IMR-90 (cell line): ENCODE data around the gene KRT73. TPM values are rescaled to one million over a fixed set of nuclear protein-coding genes. Genes with fewer than 3 reads are reported as not detected.

Experiments
- ATAC-seq: fragments of 200-7000 bp; cut with Tn5 transposase; 2 replicates; pipeline ENCODE4 v1.9.1; 2020; ENCODE audit warnings: low read depth, mild to moderate bottlenecking, moderate library complexity
- BruUV-seq: library from RNA; stranded (reverse); fragments of 400-500 nt; replicated peaks from 2 replicates; lab custom pipeline; 2021; lab: Mats Ljungman, UMichigan
- CTCF ChIA-PET: fragments of 300-600 bp; formaldehyde crosslinking; extraction: SDS; loops from one replicate; lab custom pipeline; 2021; ENCODE audit warnings: antibody characterized with exemption; lab: Yijun Ruan, JAX
- POLR2A ChIA-PET: fragments of 300-600 bp; sonication (Branson Sonifier 250); formaldehyde crosslinking; loops from one replicate; lab custom pipeline; 2022; ENCODE audit warnings: antibody characterized with exemption; ENCODE audit not compliant: unreplicated experiment; lab: Charles Lee
- DNase-seq: peaks from one replicate; pipeline ENCODE4 v3.0.0; 2013
- H2AFZ ChIP-seq: replicated peaks from 2 replicates; pipeline ENCODE3; 2013; ENCODE audit warnings: low read length, mild to moderate bottlenecking; ENCODE audit not compliant: poor library complexity
- H2AK5ac ChIP-seq: 2 replicates; pipeline ENCODE4 v1.6.1; 2013; ENCODE audit warnings: low read depth, low read length, inconsistent platforms
- H2AK9ac ChIP-seq: replicated peaks from 2 replicates; pipeline ENCODE3; 2013; ENCODE audit warnings: mild to moderate bottlenecking, low read depth, low read length, moderate library complexity; ENCODE audit not compliant: poor library complexity
- H2BK120ac ChIP-seq: 2 replicates; pipeline ENCODE4 v1.6.1; 2013; ENCODE audit warnings: low read depth, low read length, inconsistent platforms
- H2BK15ac ChIP-seq: 3 replicates; pipeline ENCODE4 v1.6.1; 2013; ENCODE audit warnings: low read depth, low read length, inconsistent platforms
- H2BK20ac ChIP-seq: 2 replicates; pipeline ENCODE4 v1.6.1; 2013; ENCODE audit warnings: low read depth, mild to moderate bottlenecking, inconsistent platforms, low read length, moderate library complexity
- H2BK5ac ChIP-seq: 2 replicates; pipeline ENCODE4 v1.6.1; 2013; ENCODE audit warnings: mild to moderate bottlenecking, low read depth, low read length, inconsistent platforms; ENCODE audit not compliant: poor library complexity, severe bottlenecking
- H3K14ac ChIP-seq: replicated peaks from 2 replicates; pipeline ENCODE4 v1.6.1; 2013; ENCODE audit warnings: low read depth, low read length, inconsistent platforms
- H3K18ac ChIP-seq: 2 replicates; pipeline ENCODE4 v1.6.1; 2013; ENCODE audit warnings: low read depth, low read length, control low read depth
- H3K23ac ChIP-seq: 2 replicates; pipeline ENCODE4 v1.6.1; 2013; ENCODE audit warnings: low read depth, low read length, inconsistent platforms
- H3K27ac ChIP-seq: 2 replicates; pipeline ENCODE4 v1.5.1; 2013; ENCODE audit warnings: mild to moderate bottlenecking, control low read depth, low read length; ENCODE audit not compliant: insufficient read depth
- H3K27me3 ChIP-seq: 2 replicates; pipeline ENCODE4 v1.6.1; 2013; ENCODE audit warnings: low read length; ENCODE audit not compliant: control insufficient read depth, insufficient read depth
- H3K36me3 ChIP-seq: 2 replicates; pipeline ENCODE4 v1.6.1; 2013; ENCODE audit warnings: low read length, mixed read lengths; ENCODE audit not compliant: control insufficient read depth, insufficient read depth
- H3K4ac ChIP-seq: 2 replicates; pipeline ENCODE4 v1.6.1; 2013; ENCODE audit warnings: low read depth, low read length, inconsistent platforms
- H3K4me1 ChIP-seq: 2 replicates; pipeline ENCODE4 v1.6.1; 2013; ENCODE audit warnings: low read length, mixed read lengths; ENCODE audit not compliant: control insufficient read depth, insufficient read depth
- H3K4me2 ChIP-seq: 2 replicates; pipeline ENCODE4 v1.6.1; 2013; ENCODE audit warnings: low read depth, mild to moderate bottlenecking, control low read depth, low read length, moderate library complexity
- H3K4me3 ChIP-seq: 2 replicates; pipeline ENCODE4 v1.5.1; 2013; ENCODE audit warnings: low read depth, mild to moderate bottlenecking, control low read depth, low read length, moderate library complexity; ENCODE audit not compliant: insufficient read depth
- H3K56ac ChIP-seq: 2 replicates; pipeline ENCODE4 v1.6.1; 2013; ENCODE audit warnings: low read length, inconsistent platforms; ENCODE audit not compliant: insufficient read depth; ENCODE audit errors: extremely low read depth
- H3K79me1 ChIP-seq, 2 experiments: 2 replicates each; pipeline ENCODE4 v1.6.1; 2013; ENCODE audit warnings: low read length in 2 of 2, inconsistent platforms in 1 of 2, low read depth in 1 of 2
- H3K9ac ChIP-seq: 2 replicates; pipeline ENCODE4 v1.6.1; 2013; ENCODE audit warnings: low read depth, low read length, control low read depth
- H3K9me1 ChIP-seq: 2 replicates; pipeline ENCODE4 v1.6.1; 2013; ENCODE audit warnings: low read length, inconsistent platforms; ENCODE audit not compliant: insufficient read depth
- H3K9me3 ChIP-seq: 2 replicates; pipeline ENCODE4 v1.6.1; 2013; ENCODE audit warnings: low read length; ENCODE audit not compliant: control insufficient read depth, insufficient read depth
- H4K20me1 ChIP-seq: 2 replicates; pipeline ENCODE4 v1.6.1; 2013; ENCODE audit warnings: low read length, inconsistent platforms; ENCODE audit not compliant: insufficient read depth
- H4K5ac ChIP-seq: 2 replicates; pipeline ENCODE4 v1.6.1; 2013; ENCODE audit warnings: mild to moderate bottlenecking, low read depth, low read length, control low read depth
- H4K8ac ChIP-seq, 2 experiments: 2 replicates each; pipeline ENCODE4 v1.6.1; 2013; ENCODE audit warnings: low read depth in 2 of 2, low read length in 2 of 2, control low read depth in 1 of 2, inconsistent platforms in 1 of 2
- H4K91ac ChIP-seq: 2 replicates; pipeline ENCODE4 v1.6.1; 2013; ENCODE audit warnings: low read depth, low read length, inconsistent platforms; ENCODE audit not compliant: insufficient read depth
- BHLHE40 ChIP-seq: fragments of 150-350 bp; IDR thresholded peaks from 2 replicates; pipeline ENCODE4 v1.6.1; 2016; ENCODE audit warnings: mild to moderate bottlenecking, low read depth, low read length
- CEBPB ChIP-seq: IDR thresholded peaks from 2 replicates; pipeline ENCODE4 v1.6.1; 2012; ENCODE audit warnings: low read depth, low read length, improper control_type of control experiment
- CHD1 ChIP-seq: IDR thresholded peaks from 2 replicates; pipeline ENCODE4 v1.6.1; 2012; ENCODE audit warnings: low read depth, low read length, improper control_type of control experiment
- FOS ChIP-seq: fragments of 150-350 bp; IDR thresholded peaks from 2 replicates; pipeline ENCODE4 v1.6.1; 2016; ENCODE audit warnings: low read depth, low read length
- MAFK ChIP-seq: IDR thresholded peaks from 2 replicates; pipeline ENCODE4 v1.6.1; 2012; ENCODE audit warnings: low read depth, low read length, improper control_type of control experiment
- MAZ ChIP-seq: IDR thresholded peaks from 2 replicates; pipeline ENCODE4 v1.6.1; 2012; ENCODE audit warnings: low read depth, mild to moderate bottlenecking, low read length, improper control_type of control experiment, moderate library complexity, borderline replicate concordance
- MXI1 ChIP-seq: IDR thresholded peaks from 2 replicates; pipeline ENCODE4 v1.6.1; 2012; ENCODE audit warnings: low read depth, mild to moderate bottlenecking, low read length, moderate library complexity, borderline replicate concordance
- NFE2L2 ChIP-seq: fragments of 150-350 bp; IDR thresholded peaks from 2 replicates; pipeline ENCODE4 v1.6.1; 2016; ENCODE audit warnings: low read depth, mild to moderate bottlenecking, low read length
- POLR2A ChIP-seq: IDR thresholded peaks from 2 replicates; pipeline ENCODE4 v1.6.1; 2012; ENCODE audit warnings: mild to moderate bottlenecking, low read depth, low read length
- RAD21 ChIP-seq: IDR thresholded peaks from 2 replicates; pipeline ENCODE4 v1.6.1; 2012; ENCODE audit warnings: low read length, improper control_type of control experiment
- RCOR1 ChIP-seq: IDR thresholded peaks from 2 replicates; pipeline ENCODE4 v1.6.1; 2012; ENCODE audit warnings: mild to moderate bottlenecking, low read length, improper control_type of control experiment; ENCODE audit not compliant: insufficient replicate concordance
- RFX5 ChIP-seq: IDR thresholded peaks from 2 replicates; pipeline ENCODE4 v1.8.0; 2012; ENCODE audit warnings: low read depth, mild to moderate bottlenecking, low read length, moderate library complexity
- SMC3 ChIP-seq: fragments of 150-350 bp; IDR thresholded peaks from 2 replicates; pipeline ENCODE4 v1.6.1; 2016; ENCODE audit warnings: low read depth, mild to moderate bottlenecking, antibody characterized with exemption, low read length, moderate library complexity
- USF2 ChIP-seq: fragments of 150-350 bp; IDR thresholded peaks from 2 replicates; pipeline ENCODE4 v1.6.1; 2017; ENCODE audit warnings: mild to moderate bottlenecking, antibody characterized with exemption, low read length, low read depth
- WGBS, 2 experiments: methylation state at CpG; one replicate each; pipeline versions ENCODE4 v1.1.5 to v1.1.7; 2013; ENCODE audit warnings: missing lambda C conversion rate in 2 of 2; ENCODE audit not compliant: insufficient read length in 1 of 2; ENCODE audit errors: extremely low coverage in 2 of 2; 5-methylcytosine and 5-hydroxymethylcytosine counted together
- dilution Hi-C: fragments of 300-500 bp; cut with HindIII; formaldehyde crosslinking; loops from one replicate; pipeline ENCODE4 v1.14.3; 2018; ENCODE audit warnings: low sequenced_read_pairs; ENCODE audit not compliant: unreplicated experiment
- in situ Hi-C: fragments of 300-500 bp; cut with MboI; formaldehyde crosslinking; loops from 3 replicates; pipeline ENCODE4 v1.14.3; 2019; ENCODE audit warnings: low sequenced_read_pairs, inconsistent platforms, mixed read lengths
- intact Hi-C: fragments of 100-400 bp; cut with micrococcal nuclease; formaldehyde crosslinking; loops from 2 replicates; pipeline ENCODE4 v1.10.0; 2022
- polyA plus RNA-seq, 3 experiments: library from polyadenylated mRNA; depleted of rRNA; stranded (reverse); fragments of >200 nt; gene quantifications; 2 replicates each; pipeline ENCODE4 v1.2.3, GENCODE V29; 2012; ENCODE audit warnings: low replicate concordance in 1 of 3
- total RNA-seq: library from RNA; depleted of rRNA; stranded (reverse); fragments of >200 nt; gene quantifications from 2 replicates; pipeline ENCODE4 v1.2.3, GENCODE V29; 2012
- TF ChIP-seq, protein P1 (sequence below): conservative IDR thresholded peaks from 2 replicates; pipeline ENCODE4 v1.5.1; 2012; ENCODE audit warnings: mild to moderate bottlenecking, low read depth, low read length, improper control_type of control experiment
- TF ChIP-seq, protein P2 (sequence below): fragments of 150-350 bp; IDR thresholded peaks from 2 replicates; pipeline ENCODE4 v1.6.1; 2016; ENCODE audit warnings: low read depth, mild to moderate bottlenecking, low read length, moderate library complexity, borderline replicate concordance

The KRT73 gene
- total and polyA plus RNA-seq, 2 of the 4 experiments (the other 2 are of a cell fraction), result not detected

DNA sequence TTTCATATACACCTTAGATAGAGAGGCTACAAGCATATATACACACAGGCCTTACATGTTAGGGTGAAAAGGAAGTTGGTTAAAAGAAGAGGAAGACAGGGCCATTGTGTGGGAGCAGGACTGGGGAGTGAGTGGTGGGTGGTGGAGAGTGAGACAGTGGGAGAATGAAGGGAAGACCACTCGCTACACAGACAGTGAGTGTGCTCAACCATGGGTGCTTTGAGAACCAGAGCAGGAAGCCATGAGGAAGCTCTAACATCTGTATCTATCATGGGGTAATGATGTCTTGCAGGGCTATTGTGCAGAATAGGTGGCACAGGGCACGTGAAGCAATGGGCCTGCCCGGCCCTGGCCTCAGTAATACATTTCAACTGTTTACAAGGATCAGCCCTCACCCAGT lies 33.3 kb downstream of the KRT73 start:
- Histone ChIP-seq H4K91ac (no peak overlapping the region), H2BK5ac (no peak overlapping the region), H4K8ac (no peak overlapping the region), H3K56ac (no peak overlapping the region), H2AFZ (no peak overlapping the region), H2BK120ac (no peak overlapping the region), H3K27me3 (peaks cover 41% of the 10 kb centered on the region), H3K18ac (no peak overlapping the region), H4K5ac (no peak overlapping the region), H3K9me1 (no peaks in the 10 kb centered on the region), H3K14ac (no peak overlapping the region), H3K79me1 (no peaks in the 10 kb centered on the region), H2AK9ac (no peak overlapping the region), H3K23ac (no peak overlapping the region), H4K20me1 (no peaks in the 10 kb centered on the region; the same call in 1 of the 2 replicates), H2AK5ac (no peak overlapping the region), H3K4me3 (no peak overlapping the region), H3K9ac (no peak overlapping the region), H3K36me3 (no peaks in the 10 kb centered on the region), H2BK15ac (no peak overlapping the region), H3K4me2 (no peak overlapping the region), H3K9me3 (no peaks in the 10 kb centered on the region), H3K4ac (no peak overlapping the region), H3K27ac (no peak overlapping the region), H2BK20ac (no peak overlapping the region), H3K4me1 (no peaks in the 10 kb centered on the region)
- no TSS peak for BruUV-seq
- intact Hi-C loops (no loop called here), dilution Hi-C loops (no loop called here), in situ Hi-C loops (loop anchor here (10.0 kb wide), 2 partner anchors 400 to 430 kb away; no protein-coding TSS in a partner anchor)
- ChIA-PET CTCF (interaction anchor here (1.0 to 1.1 kb wide), 3 partner anchors 281 to 286 kb away, joined by 3 to 5 read pairs (median 4); no protein-coding TSS in a partner anchor), POLR2A (no interaction called here)
- TF ChIP-seq SMC3 (no peak), USF2 (no peak), MAZ (no peak), POLR2A (no peak), CEBPB (no peak), MAFK (no peak), BHLHE40 (no peak), NFE2L2 (no peak), CHD1 (no peak), RAD21 (no peak), RCOR1 (no peak), MXI1 (no peak), RFX5 (no peak), FOS (no peak)
- TF ChIP-seq, protein P1, sequence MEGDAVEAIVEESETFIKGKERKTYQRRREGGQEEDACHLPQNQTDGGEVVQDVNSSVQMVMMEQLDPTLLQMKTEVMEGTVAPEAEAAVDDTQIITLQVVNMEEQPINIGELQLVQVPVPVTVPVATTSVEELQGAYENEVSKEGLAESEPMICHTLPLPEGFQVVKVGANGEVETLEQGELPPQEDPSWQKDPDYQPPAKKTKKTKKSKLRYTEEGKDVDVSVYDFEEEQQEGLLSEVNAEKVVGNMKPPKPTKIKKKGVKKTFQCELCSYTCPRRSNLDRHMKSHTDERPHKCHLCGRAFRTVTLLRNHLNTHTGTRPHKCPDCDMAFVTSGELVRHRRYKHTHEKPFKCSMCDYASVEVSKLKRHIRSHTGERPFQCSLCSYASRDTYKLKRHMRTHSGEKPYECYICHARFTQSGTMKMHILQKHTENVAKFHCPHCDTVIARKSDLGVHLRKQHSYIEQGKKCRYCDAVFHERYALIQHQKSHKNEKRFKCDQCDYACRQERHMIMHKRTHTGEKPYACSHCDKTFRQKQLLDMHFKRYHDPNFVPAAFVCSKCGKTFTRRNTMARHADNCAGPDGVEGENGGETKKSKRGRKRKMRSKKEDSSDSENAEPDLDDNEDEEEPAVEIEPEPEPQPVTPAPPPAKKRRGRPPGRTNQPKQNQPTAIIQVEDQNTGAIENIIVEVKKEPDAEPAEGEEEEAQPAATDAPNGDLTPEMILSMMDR, result no peak
- TF ChIP-seq, protein P2, sequence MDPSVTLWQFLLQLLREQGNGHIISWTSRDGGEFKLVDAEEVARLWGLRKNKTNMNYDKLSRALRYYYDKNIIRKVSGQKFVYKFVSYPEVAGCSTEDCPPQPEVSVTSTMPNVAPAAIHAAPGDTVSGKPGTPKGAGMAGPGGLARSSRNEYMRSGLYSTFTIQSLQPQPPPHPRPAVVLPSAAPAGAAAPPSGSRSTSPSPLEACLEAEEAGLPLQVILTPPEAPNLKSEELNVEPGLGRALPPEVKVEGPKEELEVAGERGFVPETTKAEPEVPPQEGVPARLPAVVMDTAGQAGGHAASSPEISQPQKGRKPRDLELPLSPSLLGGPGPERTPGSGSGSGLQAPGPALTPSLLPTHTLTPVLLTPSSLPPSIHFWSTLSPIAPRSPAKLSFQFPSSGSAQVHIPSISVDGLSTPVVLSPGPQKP, result no peak
- 57% methylated on average over 1 of the region's 3 CpGs; no CpG with 5 or more reads in 1 of the 2 experiments for WGBS, 2 experiments
- no peak for ATAC-seq
- DNase-seq, result no peak
